Middle frontal gyrus (tissue), 1 donor: ENCODE measurements around the gene LCN15.
"Not testable (repeated sequence)": the region's sequence is repeated elsewhere in the genome, so short reads cannot be mapped to it uniquely, and the experiment has no call there.

Experiments used
- DNase-seq: peaks from one replicate; pipeline ENCODE4 v3.0.0-alpha.2; 2015; ENCODE audit warnings: low spot score; ENCODE audit errors: extremely low spot score

The LCN15 gene

GRCh38 chr9:136755302-136756133 is 8.8 kb downstream of the LCN15 start:
- not testable (repeated sequence) for DNase-seq

GRCh38 chr9:136754626-136755301 is 9.6 kb downstream of the LCN15 start:
- no peak for DNase-seq

DNA sequence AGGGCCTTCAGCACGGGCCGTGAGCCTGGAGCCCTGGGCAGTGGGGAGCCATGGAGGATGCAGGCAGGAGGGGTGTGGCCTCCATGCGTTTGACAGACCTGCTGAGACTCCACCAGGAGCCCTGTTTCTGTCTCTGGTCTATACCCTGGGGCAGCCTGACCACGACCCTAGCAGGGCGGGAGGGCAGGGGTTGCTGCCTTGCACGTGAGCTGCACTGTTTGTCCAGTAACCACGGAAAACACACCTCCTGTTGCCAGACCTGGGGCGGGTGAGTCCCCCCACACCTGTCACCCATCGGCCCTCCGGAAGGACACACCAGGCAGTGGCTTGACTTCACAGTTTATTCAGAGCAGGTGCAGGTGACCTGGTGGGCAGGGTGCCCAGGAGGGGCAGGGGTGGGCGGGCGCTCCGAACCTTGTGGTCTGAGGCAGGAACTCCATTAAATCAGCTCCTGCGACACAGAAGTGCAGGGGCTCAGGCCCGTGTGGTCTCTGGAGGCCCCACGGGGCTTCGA is 10.2 kb downstream of the LCN15 start:
- DNase-seq, result no peak

DNA sequence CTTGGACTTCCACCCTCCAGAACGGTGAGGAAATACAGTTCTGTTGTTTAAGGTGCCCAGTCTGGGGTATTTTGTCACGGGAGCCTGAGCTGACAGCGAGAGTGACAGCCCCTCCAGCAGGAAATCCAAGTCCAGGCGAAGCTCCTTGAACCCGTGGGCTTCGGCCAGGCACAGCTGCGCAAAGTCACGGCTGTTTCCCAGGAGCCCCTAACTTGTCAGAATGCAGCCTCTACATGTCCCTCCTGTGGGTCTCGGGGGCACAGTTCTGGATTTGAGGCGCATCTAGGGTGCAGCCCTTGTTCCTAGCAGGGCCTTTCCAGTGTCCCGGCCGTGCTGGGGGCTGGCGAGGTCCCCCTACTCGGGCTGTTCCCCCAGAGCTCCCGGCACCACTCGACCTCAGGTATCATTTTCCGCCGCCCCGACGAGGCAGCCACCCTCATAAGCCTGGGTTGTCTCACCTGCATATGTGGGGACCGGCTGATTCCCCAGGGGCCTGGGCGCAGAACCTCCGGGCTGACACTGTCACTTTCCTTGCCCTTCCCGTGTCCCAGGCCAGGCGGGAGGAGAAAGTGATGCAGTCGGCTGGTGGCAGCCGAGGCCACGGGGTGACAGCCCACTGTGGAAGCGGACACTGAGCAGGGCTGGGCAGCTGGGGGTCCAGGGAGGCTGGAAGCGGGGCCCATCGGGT is 10.8 kb downstream of the LCN15 start:
- no peak for DNase-seq

DNA sequence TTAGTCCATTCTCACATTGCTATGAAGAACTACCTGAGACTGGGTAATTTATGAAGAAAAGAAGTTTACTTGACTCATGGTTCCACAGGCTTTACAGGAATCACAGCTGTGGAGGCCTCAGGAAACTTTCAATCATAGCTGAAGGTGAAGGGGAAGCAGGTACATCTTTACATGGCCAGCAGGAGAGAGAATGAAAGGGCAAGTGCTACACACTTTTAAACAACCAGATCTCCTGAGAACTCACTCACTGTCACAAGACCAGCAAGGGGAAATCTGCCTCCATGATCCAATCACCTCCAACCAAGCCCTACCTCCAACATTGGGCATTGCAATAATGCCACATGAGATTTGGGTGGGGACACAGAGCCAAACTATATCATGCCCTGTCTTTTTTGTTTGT is 12.5 kb downstream of the LCN15 start:
- no peak for DNase-seq

DNA sequence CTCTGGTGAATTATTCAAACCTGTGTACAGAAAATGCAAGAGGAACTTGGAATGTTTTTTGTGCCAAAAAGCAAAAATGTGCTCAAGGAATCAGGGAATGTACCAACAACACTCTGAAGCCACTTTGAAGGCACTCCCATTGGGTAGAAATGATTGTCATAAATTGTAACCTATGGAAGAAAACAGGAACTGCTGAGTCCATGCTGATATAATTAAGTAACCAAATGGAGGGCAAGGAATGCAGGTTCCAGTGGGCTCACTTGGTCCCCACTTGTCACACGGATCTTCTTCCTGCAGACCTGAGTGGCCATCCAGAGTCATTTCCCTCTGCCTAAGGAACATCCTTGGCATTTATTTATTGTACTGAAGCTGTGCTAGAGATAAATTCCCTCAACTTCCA is 13.1 kb downstream of the LCN15 start:
- no peak for DNase-seq

DNA sequence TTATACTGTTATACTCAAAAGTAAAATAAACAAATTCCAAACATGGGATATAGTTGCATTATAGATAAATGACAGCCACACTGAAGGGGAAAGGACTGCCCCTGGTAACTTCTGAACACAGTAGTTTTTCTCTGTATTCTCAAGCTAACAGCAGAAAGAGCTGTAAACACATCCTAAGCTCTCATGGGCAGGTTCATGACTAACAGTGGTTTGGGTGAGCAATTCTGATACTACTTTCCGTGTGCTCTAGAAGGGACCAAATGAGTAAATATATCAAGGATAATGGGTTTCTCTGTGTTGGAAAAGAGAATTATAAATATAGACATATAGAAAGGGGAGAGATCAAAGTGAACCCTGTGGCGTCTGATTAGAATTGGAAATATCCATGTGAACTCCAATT is 13.8 kb downstream of the LCN15 start:
- no peak for DNase-seq

GRCh38 chr9:136748666-136749611 is 15.4 kb downstream of the LCN15 start:
- no peak for DNase-seq

DNA sequence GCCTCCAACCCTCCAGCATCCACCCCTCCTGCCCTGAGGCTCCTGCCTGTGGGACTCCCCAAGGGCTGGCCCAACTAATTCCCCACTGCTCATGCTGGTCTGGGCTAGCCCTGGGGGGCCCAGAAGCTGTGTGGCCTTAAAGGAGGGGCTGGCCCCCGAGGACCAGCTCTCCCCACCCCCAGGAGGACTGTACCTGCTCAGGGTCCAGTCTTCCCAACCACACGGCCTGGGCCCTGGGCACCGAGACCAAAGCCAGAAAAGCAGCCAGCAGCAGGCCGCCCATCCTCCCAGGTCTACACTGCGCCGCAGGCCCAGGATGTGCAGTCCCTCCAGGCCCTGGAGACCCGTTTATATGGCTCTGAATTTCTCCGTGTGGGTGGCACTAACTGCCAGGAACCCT is 16.1 kb downstream of the LCN15 start, which contains the start of gene LCN6:
Gene LCN6, minus strand, starts transcription at position 325 of the 400 bp plus-strand sequence. Its CDS starts 42 bp downstream, at position 283.
- DNase-seq, result no peak

- no peak for DNase-seq
These were observed 16.9 kb downstream of the LCN15 start for GRCh38 chr9:136747161-136748060.

DNA sequence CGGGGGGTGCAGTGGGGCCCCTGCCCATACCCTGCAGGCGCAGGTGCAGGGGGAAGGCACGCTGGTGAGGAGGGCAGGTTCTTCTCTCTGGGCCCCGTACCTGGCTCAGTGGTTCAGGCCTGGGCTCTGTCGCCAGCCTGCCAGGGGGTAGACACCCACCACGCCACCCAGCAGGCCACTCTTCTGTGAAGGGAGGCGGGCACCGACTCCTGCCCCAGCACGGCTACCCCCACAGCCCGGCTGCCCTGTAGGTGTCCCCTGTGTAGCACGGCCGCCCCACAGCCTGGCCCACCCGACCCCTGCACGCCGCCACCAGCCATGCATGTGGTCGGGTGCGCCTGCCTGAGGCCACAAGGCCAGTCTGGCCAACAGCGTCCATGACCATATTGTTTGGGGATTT is 17.7 kb downstream of the LCN15 start:
- DNase-seq, result no peak

DNA sequence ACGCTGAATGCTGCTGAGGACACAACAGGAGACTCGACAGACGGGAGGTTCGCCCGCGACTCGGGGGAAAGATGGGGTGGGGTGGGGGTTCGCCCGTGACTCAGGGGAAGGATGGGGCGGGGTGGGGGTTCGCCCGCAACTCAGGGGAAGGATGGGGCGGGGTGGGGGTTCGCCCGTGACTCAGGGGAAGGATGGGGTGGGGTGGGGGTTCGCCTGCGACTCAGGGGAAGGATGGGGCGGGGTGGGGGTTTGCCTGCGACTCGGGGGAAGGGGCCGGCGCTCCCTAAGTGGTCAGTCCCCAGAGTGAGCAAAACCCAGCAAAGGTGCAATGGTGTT is 18.2 kb downstream of the LCN15 start:
- no peak for DNase-seq

- no peak for DNase-seq
These were observed 18.7 kb downstream of the LCN15 start for GRCh38 chr9:136745389-136746154.

DNA sequence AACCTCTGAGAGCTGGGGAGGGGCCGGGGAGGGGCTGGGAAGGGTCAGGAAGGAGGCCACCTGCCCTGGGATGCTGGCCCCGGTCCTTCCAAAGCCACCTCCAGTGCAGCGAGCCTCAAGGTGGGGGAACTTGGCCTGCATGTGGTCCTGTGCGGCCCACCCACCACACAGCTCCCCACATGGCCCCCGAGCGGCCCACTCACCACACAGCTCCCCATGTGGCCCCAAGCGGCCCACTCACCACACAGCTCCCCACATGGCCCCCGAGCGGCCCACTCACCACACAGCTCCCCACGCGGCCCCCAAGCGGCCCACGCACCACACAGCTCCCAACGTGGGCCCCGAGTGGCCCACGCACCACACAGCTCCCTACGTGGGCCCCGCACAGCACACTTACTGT is 19.5 kb downstream of the LCN15 start:
- DNase-seq, result no peak

GRCh38 chr9:136743639-136744211 is 20.6 kb downstream of the LCN15 start:
- no peak for DNase-seq

GRCh38 chr9:136742591-136743391 is 21.5 kb downstream of the LCN15 start, which contains the start of gene LCN10:
TSS of gene LCN10 (minus strand) at chr9:136742940. CDS start at chr9:136742903, 37 bp downstream.
- DNase-seq, result no peak

DNA sequence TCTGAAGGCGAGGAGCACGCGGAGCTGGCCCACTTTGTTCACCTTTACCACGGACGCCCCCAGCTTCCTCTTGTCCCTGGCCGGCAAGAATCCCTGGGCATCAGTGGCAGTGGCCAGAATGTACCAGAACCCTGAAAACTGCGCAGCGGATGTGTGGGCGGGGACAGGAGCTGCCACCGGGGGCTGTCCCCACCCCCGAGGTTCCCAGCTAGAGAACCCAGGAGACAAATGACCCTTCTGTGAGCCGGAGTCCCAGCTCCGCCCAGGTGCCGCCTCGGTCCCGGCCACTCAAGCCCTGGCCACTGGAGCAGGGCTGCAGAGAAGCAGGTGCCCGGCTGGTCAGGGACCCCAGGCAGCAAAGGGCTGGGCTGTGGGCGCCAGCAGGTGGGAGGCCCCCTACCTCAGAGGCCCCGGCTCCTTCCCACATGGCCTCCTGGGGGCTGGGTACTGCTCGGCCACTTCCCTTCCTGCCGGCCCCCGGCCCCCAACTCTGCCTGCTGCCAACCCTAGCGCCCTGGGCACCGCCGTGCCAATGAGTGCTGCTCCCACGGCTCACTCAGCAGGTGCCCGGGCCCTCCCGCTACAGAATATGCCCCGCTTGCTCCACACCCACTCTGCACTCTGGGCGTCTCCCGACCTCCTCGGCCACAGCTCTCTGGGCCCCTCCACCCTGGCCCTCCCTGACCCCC is 22.3 kb downstream of the LCN15 start:
- DNase-seq, result no peak
